Measurements from ENCODE around the gene PRKN.

- TF ChIP-seq POLR2AphosphoS5 (IDR thresholded peaks at IDR 0.05; ENCODE audit: insufficient read depth in 1 of 2, low read depth in 1 of 2) (no peak), POLR2A (IDR thresholded peaks at IDR 0.05) (no peak)
Measured at GRCh38 chr6:161575523-161576254, 1151.9 kb downstream of the PRKN start.
